Head of caudate nucleus (tissue), 42 donors: Measurements from ENCODE around the gene PRR30.

Experiments
- DNase-seq, 42 donors: peaks; one replicate each; pipeline versions ENCODE4 v3.0.0 to v3.0.0-alpha.2; 2020 to 2021; ENCODE audit warnings: mixed read lengths in 7 of 42
- intact Hi-C: fragments of 100-400 bp; cut with DNase I; formaldehyde crosslinking; loops from one replicate; pipeline ENCODE4 v1.15.0; 2022

Gene PRR30

DNA sequence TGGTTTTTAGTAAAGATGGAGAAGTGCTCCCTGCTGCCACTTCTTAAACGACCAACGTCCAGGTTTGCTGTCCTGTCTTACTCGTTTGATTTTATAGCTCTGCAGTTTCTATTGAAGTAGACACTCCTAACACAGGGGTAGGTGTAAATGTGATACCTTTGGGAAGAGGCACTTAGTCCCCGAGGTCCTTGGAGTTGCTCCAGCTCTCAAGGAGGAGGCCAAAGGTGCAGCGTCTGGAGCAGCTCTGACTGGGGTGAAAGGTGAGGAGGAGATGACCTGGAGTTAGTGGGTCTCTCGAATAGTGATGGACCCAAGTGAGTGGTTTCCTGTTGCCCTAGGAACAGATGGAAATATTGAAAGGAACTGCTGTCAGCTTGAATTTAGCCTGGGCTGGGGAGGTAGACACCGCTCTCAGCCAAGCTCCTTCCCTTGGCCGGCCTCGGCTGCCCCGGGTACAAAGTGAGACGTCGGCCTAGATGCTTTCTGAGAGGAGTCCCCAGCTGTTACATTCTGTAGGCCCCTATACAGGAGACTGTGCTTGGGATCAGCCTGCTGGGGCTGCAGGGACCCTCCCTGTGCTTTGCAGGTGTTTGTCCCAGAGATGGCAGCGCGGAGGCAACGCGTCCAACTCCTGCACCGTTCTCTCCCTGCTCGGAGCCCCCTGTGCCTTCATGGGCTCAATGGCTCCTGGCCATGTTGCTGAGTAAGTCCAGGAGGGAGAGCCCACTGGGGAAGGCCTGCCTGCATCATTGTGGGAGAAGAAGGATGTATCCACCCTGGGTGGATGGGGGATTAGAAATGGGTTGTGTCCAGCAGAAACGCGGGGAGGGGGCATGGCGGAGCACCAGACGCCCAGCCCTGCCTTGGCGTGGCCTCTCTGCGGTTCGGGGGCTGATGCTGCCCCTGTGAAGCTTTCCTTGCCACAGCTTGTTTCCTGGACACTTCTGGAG lies 47.2 kb downstream of the PRR30 start:
- DNase-seq: no peak
- intact Hi-C loops: loop anchor here (10.0 kb wide), 1 partner anchor 193 kb away; the partner anchor contains the start of gene TRIM54

DNA sequence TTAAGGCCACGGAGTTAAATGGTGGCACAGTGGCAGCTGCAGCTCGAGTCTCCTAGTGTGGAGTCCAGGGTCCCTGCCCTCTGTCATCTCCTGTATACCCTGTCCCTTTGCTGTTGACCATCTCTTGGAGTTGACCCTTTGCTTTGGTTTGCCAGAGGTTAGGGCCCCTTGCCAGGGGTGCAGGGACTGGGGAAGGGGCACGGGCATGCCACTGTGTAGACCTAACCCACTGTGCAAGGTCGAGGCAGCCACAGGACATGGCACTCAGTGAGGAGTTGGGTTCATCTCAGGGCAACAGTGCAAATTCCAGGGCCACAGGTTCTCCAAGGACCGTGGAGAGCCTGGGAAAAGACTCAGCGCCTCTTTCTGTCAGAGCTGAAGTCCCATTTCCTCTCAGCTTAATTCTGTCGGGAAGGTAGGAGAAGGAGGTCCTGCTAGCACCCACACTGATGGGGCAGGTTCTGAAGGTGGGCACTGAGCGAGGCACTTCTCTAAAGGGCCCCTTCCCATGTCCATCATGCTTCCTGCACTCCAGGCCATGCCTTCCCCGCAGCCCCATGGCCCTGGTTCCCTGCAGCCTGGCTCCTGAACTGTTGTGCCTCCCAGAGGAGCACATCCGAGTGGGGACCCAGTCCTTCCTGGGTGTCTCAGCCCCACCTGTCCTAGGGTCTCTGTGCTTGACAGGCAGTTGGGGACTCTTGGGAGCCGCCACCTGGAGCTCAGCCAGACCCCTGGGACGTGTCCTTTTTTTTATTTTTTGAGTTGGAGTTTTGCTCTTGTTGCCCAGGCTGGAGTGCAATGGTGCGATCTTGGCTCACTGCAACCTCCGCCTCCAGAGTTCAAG lies 49.9 kb downstream of the PRR30 start:
- intact Hi-C loops: loop anchor here (5.0 to 10.0 kb wide), 3 partner anchors 37 to 127 kb away; partner anchors contain the start of genes AGBL5 and TMEM214
- DNase-seq: no peak

DNA sequence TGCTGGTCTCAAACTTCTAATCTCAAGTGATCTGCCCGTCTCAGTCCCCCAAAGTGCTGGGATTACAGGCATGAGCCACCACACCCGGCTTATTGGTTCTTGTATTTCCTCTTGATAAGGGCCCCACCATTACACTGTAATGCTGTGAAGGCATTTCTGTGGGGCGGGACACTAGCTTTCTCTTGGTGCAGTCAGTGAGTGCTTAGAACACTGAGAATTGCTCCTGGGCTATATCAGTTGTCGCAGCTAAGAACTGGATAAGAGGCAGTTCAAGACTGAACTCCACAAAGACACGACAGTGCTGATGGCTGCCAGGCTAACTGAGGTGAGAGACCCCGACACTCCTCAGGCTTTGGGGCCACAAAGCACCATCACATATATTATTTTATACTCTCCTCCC lies 50.6 kb downstream of the PRR30 start:
- intact Hi-C loops: loop anchor here (5.0 to 10.0 kb wide), 3 partner anchors 36 to 126 kb away; partner anchors contain the start of genes AGBL5 and TMEM214
- no peak for DNase-seq

- DNase-seq: no peak
- intact Hi-C loops: loop anchor here (5.0 to 10.0 kb wide), 3 partner anchors 36 to 126 kb away; partner anchors contain the start of genes AGBL5 and TMEM214
Observed at GRCh38 chr2:27087823-27088410, 51.3 kb downstream of the PRR30 start.
